PC-3 (cell line): ENCODE measurements around the gene ZNF487. TPM values are rescaled to one million over a fixed set of nuclear protein-coding genes. Genes with fewer than 3 reads are reported as not detected.

Experiments
- ATAC-seq: fragments of 200-7000 bp; cut with Tn5 transposase; 2 replicates; pipeline ENCODE4 v1.9.1; 2020; ENCODE audit warnings: mild to moderate bottlenecking, moderate library complexity
- BruUV-seq: library from RNA; stranded (reverse); fragments of 400-500 nt; replicated peaks from 2 replicates; lab custom pipeline; 2021; lab: Mats Ljungman, UMichigan
- CTCF ChIA-PET: fragments of 300-600 bp; sonication (Branson Sonifier 250); formaldehyde crosslinking; loops from one replicate; lab custom pipeline; 2022; ENCODE audit warnings: antibody characterized with exemption; lab: Charles Lee
- POLR2A ChIA-PET: fragments of 300-600 bp; sonication (Branson Sonifier 250); formaldehyde crosslinking; loops from one replicate; lab custom pipeline; 2022; ENCODE audit warnings: antibody characterized with exemption; ENCODE audit not compliant: unreplicated experiment; lab: Charles Lee
- DNase-seq: peaks from one replicate; pipeline ENCODE4 v3.0.0-alpha.2; 2015
- H2AFZ ChIP-seq: fragments of 300-600 bp; sonication (generic); 2 replicates; pipeline ENCODE4 v1.6.0; 2016; ENCODE audit warnings: antibody characterized with exemption, low read length
- H3F3A ChIP-seq: fragments of 300-600 bp; sonication (generic); one replicate; pipeline ENCODE4 v1.6.0; 2017; ENCODE audit warnings: antibody characterized with exemption, low read length, control low read depth, mild to moderate bottlenecking; ENCODE audit not compliant: unreplicated experiment
- H3K27ac ChIP-seq: fragments of 300-600 bp; sonication (generic); 2 replicates; pipeline ENCODE4 v1.5.1; 2016; ENCODE audit warnings: mild to moderate bottlenecking, low read length
- H3K27me3 ChIP-seq: fragments of 300-600 bp; sonication (generic); 2 replicates; pipeline ENCODE4 v1.6.1; 2016; ENCODE audit warnings: low read length, mixed read lengths
- H3K36me3 ChIP-seq: fragments of 300-600 bp; sonication (generic); 2 replicates; pipeline ENCODE4 v1.6.1; 2016; ENCODE audit warnings: low read depth, mixed run types, low read length, mixed read lengths
- H3K4me1 ChIP-seq: fragments of 300-600 bp; sonication (generic); 2 replicates; pipeline ENCODE4 v1.5.1; 2016; ENCODE audit warnings: low read length; ENCODE audit not compliant: insufficient read depth
- H3K4me2 ChIP-seq: fragments of 300-600 bp; sonication (generic); 2 replicates; pipeline ENCODE4 v1.6.0; 2016; ENCODE audit warnings: low read length
- H3K4me3 ChIP-seq: fragments of 300-600 bp; sonication (generic); 2 replicates; pipeline ENCODE4 v1.5.1; 2016; ENCODE audit warnings: mild to moderate bottlenecking, low read length, mixed read lengths
- H3K79me2 ChIP-seq: fragments of 300-600 bp; sonication (generic); 2 replicates; pipeline ENCODE4 v1.6.1; 2017; ENCODE audit warnings: low read length, mixed read lengths
- H3K9ac ChIP-seq: fragments of 300-600 bp; sonication (generic); 2 replicates; pipeline ENCODE4 v1.6.0; 2016; ENCODE audit warnings: mild to moderate bottlenecking, low read length
- H3K9me2 ChIP-seq: fragments of 300-600 bp; sonication (generic); replicated peaks from 2 replicates; pipeline ENCODE4 v1.6.1; 2016; ENCODE audit warnings: mixed run types, low read length, mixed read lengths
- H3K9me3 ChIP-seq: fragments of 300-600 bp; sonication (generic); 2 replicates; pipeline ENCODE4 v1.6.1; 2016; ENCODE audit warnings: low read length, mixed read lengths
- H4K20me1 ChIP-seq: fragments of 300-600 bp; sonication (generic); 2 replicates; pipeline ENCODE4 v1.6.1; 2016; ENCODE audit warnings: low read length, mixed read lengths
- CTCF ChIP-seq: fragments of 300-600 bp; sonication (generic); conservative IDR thresholded peaks from 2 replicates; pipeline ENCODE4 v1.5.1; 2017; ENCODE audit warnings: antibody characterized with exemption, low read depth, mild to moderate bottlenecking, low read length
- EZH2 ChIP-seq: fragments of 300-600 bp; sonication (generic); IDR thresholded peaks from one replicate; pipeline ENCODE4 v1.6.1; 2017; ENCODE audit warnings: antibody characterized with exemption, mild to moderate bottlenecking, low read length; ENCODE audit not compliant: unreplicated experiment
- EZH2phosphoT487 ChIP-seq: fragments of 300-600 bp; sonication (generic); IDR thresholded peaks from 2 replicates; pipeline ENCODE4 v1.6.1; 2018; ENCODE audit warnings: mild to moderate bottlenecking, antibody characterized with exemption, low read length, borderline replicate concordance
- intact Hi-C: fragments of 100-400 bp; cut with micrococcal nuclease; formaldehyde crosslinking; loops from 2 replicates; pipeline ENCODE4 v1.9.0; 2023
- total RNA-seq: library from RNA; depleted of rRNA; stranded (reverse); fragments of >200 nt; gene quantifications from 2 replicates; pipeline ENCODE4 v1.2.3, GENCODE V29; 2014; rRNA removed

ZNF487 gene
- total RNA-seq, 1 experiment from 2014 or later, result 9.4 TPM

GRCh38 chr10:43524434-43525247 lies 87.7 kb downstream of the ZNF487 start:
- Histone ChIP-seq H3K79me2 (no peaks in the 10 kb centered on the region), H3K27ac (no peak overlapping the region), H3K9me2 (no peaks in the 10 kb centered on the region), H2AFZ (no peak overlapping the region), H3K4me3 (no peak overlapping the region), H3K36me3 (no peaks in the 10 kb centered on the region), H3K9ac (no peak overlapping the region), H3K9me3 (peaks cover 61% of the 10 kb centered on the region), H3K4me1 (no peaks in the 10 kb centered on the region), H3K27me3 (no peaks in the 10 kb centered on the region), H3K4me2 (no peak overlapping the region), H4K20me1 (no peaks in the 10 kb centered on the region), H3F3A (no peaks in the 10 kb centered on the region)
- no peak for ATAC-seq
- TF ChIP-seq CTCF (no peak), EZH2phosphoT487 (no peak), EZH2 (no peak)
- BruUV-seq, result no TSS peak
- intact Hi-C loops, result no loop called here
- DNase-seq, result no peak
- POLR2A ChIA-PET, result no interaction called here
- CTCF ChIA-PET, result no interaction called here

Other genes starting within 250 kb of the ZNF487 start
- gene RASGEF1A, start 170.0 kb upstream of the ZNF487 start, total RNA-seq, result not detected in 2 replicates
- gene FXYD4, start 65.5 kb upstream of the ZNF487 start, total RNA-seq, result not detected in 2 replicates
- 417 and 421 TPM in 2 replicates for gene HNRNPF, start 27.9 kb upstream of the ZNF487 start, total RNA-seq
- gene ZNF239, start 137.5 kb downstream of the ZNF487 start, total RNA-seq, result 8.5 and 9.7 TPM in 2 replicates
- gene ZNF485, start 169.3 kb downstream of the ZNF487 start, total RNA-seq, result 1.2 and 1.3 TPM in 2 replicates
- gene ZNF32, start 211.8 kb downstream of the ZNF487 start, total RNA-seq, result 14.3 and 16.7 TPM in 2 replicates